ENCODE measurements around the gene DDAH1.

- no peak for TF ChIP-seq CTCF (IDR thresholded peaks at IDR 0.05; ENCODE audit: low read depth, low read length, poor library complexity, severe bottlenecking)
- no peak for TF ChIP-seq EZH2phosphoT487 (IDR thresholded peaks at IDR 0.05; ENCODE audit: borderline replicate concordance, low read length)
Observed at GRCh38 chr1:85495556-85495955, 30.6 kb upstream of the DDAH1 start.
